ENCODE results near the gene ASAP2.

- TF ChIP-seq FOXP2 (optimal IDR thresholded peaks at IDR 0.05; ENCODE audit: borderline replicate concordance, extremely low read depth, extremely low read length, insufficient read depth) (no peak), TAF1 (IDR thresholded peaks at IDR 0.05; ENCODE audit: borderline replicate concordance, insufficient read depth, low read length) (no peak)
Measured at GRCh38 chr2:9264301-9264700, 57.7 kb downstream of the ASAP2 start.

All from PFSK-1 (cell line).